HepG2 (cell line): ENCODE measurements around the gene MICALL2. TPM values are rescaled to one million over a fixed set of nuclear protein-coding genes. Genes with fewer than 3 reads are reported as not detected.

Source experiments
- ATF7 ChIP-seq, 2 experiments: fragments of 450-650 bp in 1 of 2; sonication (generic) in 1 of 2; formaldehyde crosslinking in 1 of 2; IDR thresholded peaks; 2 replicates each; pipeline versions ENCODE4 v1.4.0 to v1.6.1; 2016 to 2020; ENCODE audit warnings: antibody characterized with exemption in 1 of 2, mild to moderate bottlenecking in 1 of 2, missing genetic modification reagents in 1 of 2
- DNMT3B ChIP-seq: conservative IDR thresholded peaks from 2 replicates; pipeline ENCODE4 v1.6.1; 2016; ENCODE audit warnings: missing biosample characterization, control low read depth
- ETV6 ChIP-seq: sonication (generic); formaldehyde crosslinking; conservative IDR thresholded peaks from 2 replicates; pipeline ENCODE4 v1.4.0; 2020; ENCODE audit warnings: missing genetic modification reagents
- FOSL2 ChIP-seq: sonication (generic); formaldehyde crosslinking; IDR thresholded peaks from 2 replicates; pipeline ENCODE4 v1.4.0; 2020; ENCODE audit warnings: missing genetic modification reagents
- GABPB1 ChIP-seq: IDR thresholded peaks from 2 replicates; pipeline ENCODE4 v1.6.1; 2016; ENCODE audit warnings: mild to moderate bottlenecking, missing genetic modification reagents, moderate library complexity, missing compliant biosample characterization
- HNRNPH1 ChIP-seq: fragments of 200-400 bp; formaldehyde crosslinking; optimal IDR thresholded peaks from 2 replicates; pipeline ENCODE3; 2017; ENCODE audit warnings: mild to moderate bottlenecking, low read depth, low read length
- MAZ ChIP-seq, 2 experiments: sonication (generic) in 1 of 2; formaldehyde crosslinking in 1 of 2; IDR thresholded peaks; 2 replicates each; pipeline versions ENCODE4 v1.5.0 to v1.6.1; 2012 to 2020; ENCODE audit warnings: low read depth in 2 of 2, mild to moderate bottlenecking in 2 of 2, borderline replicate concordance in 1 of 2, improper control_type of control experiment in 1 of 2, low read length in 1 of 2, missing genetic modification reagents in 1 of 2, moderate library complexity in 1 of 2
- ZBTB33 ChIP-seq: sonication (generic); formaldehyde crosslinking; IDR thresholded peaks from 2 replicates; pipeline ENCODE4 v1.4.0; 2020; ENCODE audit warnings: missing genetic modification reagents
- ZNF225 ChIP-seq: sonication (generic); formaldehyde crosslinking; IDR thresholded peaks from 2 replicates; pipeline ENCODE4 v1.4.0; 2020; ENCODE audit warnings: mild to moderate bottlenecking, missing genetic modification reagents
- ZNF263 ChIP-seq: sonication (generic); formaldehyde crosslinking; IDR thresholded peaks from 2 replicates; pipeline ENCODE4 v1.4.0; 2020; ENCODE audit warnings: missing genetic modification reagents
- ZNF451 ChIP-seq: sonication (generic); formaldehyde crosslinking; IDR thresholded peaks from 2 replicates; pipeline ENCODE4 v1.5.0; 2020; ENCODE audit warnings: mild to moderate bottlenecking, missing genetic modification reagents
- ZNF792 ChIP-seq: IDR thresholded peaks from 2 replicates; pipeline ENCODE4 v1.6.1; 2016
- ZNF839 ChIP-seq: sonication (generic); formaldehyde crosslinking; IDR thresholded peaks from 2 replicates; pipeline ENCODE4 v1.4.0; 2020; ENCODE audit warnings: missing genetic modification reagents, mild to moderate bottlenecking, borderline replicate concordance
- polyA plus RNA-seq, 8 experiments: library from polyadenylated mRNA; depleted of rRNA in 3 of 8; stranded (reverse) in 7 of 8; unstranded in 1 of 8; fragments of >200 nt; fragmentation: Illumina TruSeq in 4 of 8; extraction: Trizol in 4 of 8; gene quantifications; 2 replicates each; pipeline versions ENCODE4 v1.2.1 to v1.2.3, GENCODE V29; 2011 to 2016; ENCODE audit warnings: low read depth in 4 of 8, missing spikeins in 1 of 8, mixed read lengths in 1 of 8; ENCODE audit not compliant: insufficient read depth in 1 of 8
- total RNA-seq, 5 experiments: library from RNA; depleted of rRNA; stranded (reverse); fragments of >200 nt; fragmentation: Illumina TruSeq; extraction: Trizol; gene quantifications; 2 replicates each; pipeline ENCODE4 v1.2.3, GENCODE V29; 2016; ENCODE audit warnings: low read depth in 1 of 5
- TF ChIP-seq, protein P1 (sequence below): sonication (generic); formaldehyde crosslinking; IDR thresholded peaks from 2 replicates; pipeline ENCODE4 v1.4.0; 2020; ENCODE audit warnings: mild to moderate bottlenecking, missing genetic modification reagents
- TF ChIP-seq, protein P2 (sequence below): sonication (generic); formaldehyde crosslinking; IDR thresholded peaks from 2 replicates; pipeline ENCODE4 v1.9.0; 2022; ENCODE audit warnings: low read depth, missing genetic modification reagents
- TF ChIP-seq, protein P3 (sequence below): sonication (generic); formaldehyde crosslinking; IDR thresholded peaks from 2 replicates; pipeline ENCODE4 v1.5.1; 2020; ENCODE audit warnings: mild to moderate bottlenecking, missing genetic modification reagents, moderate library complexity
- TF ChIP-seq, protein P4 (sequence below): sonication (generic); formaldehyde crosslinking; IDR thresholded peaks from 2 replicates; pipeline ENCODE4 v1.4.0; 2020; ENCODE audit warnings: mild to moderate bottlenecking, missing genetic modification reagents

MICALL2 gene
- total and polyA plus RNA-seq, 2 of the 13 experiments (the other 11 are each of a cell fraction or from before 2014, with no cell fraction given) = 5.8 to 12.4 TPM

- TF ChIP-seq ZNF225 (0 out of 2 replicates have a peak, but pooled peaks have one; percentile 21), FOSL2 (CRISPR knock-in tag) (0 out of 2 replicates have a peak, but pooled peaks have one; percentile 2), ZNF451 (CRISPR knock-in tag) (no peak), ZBTB33 (CRISPR knock-in tag) (peak; percentile 100), HNRNPH1 (no peak), ZNF792 (CRISPR knock-in tag) (no peak), ZNF263 (CRISPR knock-in tag) (peak; percentile 79), ZNF839 (peak; percentile 69; the same call in 1 of the 2 replicates), ATF7 (IDR thresholded peaks at IDR 0.05) (no peak), ATF7 (CRISPR knock-in tag; IDR thresholded peaks at IDR 0.05) (no peak), DNMT3B (CRISPR knock-in tag) (no peak), MAZ (IDR thresholded peaks at IDR 0.05; ENCODE audit: borderline replicate concordance, low read depth, low read length) (no peak), MAZ (CRISPR knock-in tag; IDR thresholded peaks at IDR 0.05; ENCODE audit: low read depth) (no peak), ETV6 (CRISPR knock-in tag) (no peak), GABPB1 (CRISPR knock-in tag) (0 out of 2 replicates have a peak, but pooled peaks have one; percentile 41)
- TF ChIP-seq, protein P1, sequence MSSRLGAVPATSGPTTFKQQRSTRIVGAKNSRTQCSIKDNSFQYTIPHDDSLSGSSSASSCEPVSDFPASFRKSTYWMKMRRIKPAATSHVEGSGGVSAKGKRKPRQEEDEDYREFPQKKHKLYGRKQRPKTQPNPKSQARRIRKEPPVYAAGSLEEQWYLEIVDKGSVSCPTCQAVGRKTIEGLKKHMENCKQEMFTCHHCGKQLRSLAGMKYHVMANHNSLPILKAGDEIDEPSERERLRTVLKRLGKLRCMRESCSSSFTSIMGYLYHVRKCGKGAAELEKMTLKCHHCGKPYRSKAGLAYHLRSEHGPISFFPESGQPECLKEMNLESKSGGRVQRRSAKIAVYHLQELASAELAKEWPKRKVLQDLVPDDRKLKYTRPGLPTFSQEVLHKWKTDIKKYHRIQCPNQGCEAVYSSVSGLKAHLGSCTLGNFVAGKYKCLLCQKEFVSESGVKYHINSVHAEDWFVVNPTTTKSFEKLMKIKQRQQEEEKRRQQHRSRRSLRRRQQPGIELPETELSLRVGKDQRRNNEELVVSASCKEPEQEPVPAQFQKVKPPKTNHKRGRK = 0 out of 2 replicates have a peak, but pooled peaks have one; percentile 49
- TF ChIP-seq, protein P2, sequence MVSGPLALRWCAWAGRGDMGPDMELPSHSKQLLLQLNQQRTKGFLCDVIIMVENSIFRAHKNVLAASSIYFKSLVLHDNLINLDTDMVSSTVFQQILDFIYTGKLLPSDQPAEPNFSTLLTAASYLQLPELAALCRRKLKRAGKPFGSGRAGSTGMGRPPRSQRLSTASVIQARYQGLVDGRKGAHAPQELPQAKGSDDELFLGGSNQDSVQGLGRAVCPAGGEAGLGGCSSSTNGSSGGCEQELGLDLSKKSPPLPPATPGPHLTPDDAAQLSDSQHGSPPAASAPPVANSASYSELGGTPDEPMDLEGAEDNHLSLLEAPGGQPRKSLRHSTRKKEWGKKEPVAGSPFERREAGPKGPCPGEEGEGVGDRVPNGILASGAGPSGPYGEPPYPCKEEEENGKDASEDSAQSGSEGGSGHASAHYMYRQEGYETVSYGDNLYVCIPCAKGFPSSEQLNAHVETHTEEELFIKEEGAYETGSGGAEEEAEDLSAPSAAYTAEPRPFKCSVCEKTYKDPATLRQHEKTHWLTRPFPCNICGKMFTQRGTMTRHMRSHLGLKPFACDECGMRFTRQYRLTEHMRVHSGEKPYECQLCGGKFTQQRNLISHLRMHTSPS = 0 out of 2 replicates have a peak, but pooled peaks have one; percentile 27
- TF ChIP-seq, protein P3, sequence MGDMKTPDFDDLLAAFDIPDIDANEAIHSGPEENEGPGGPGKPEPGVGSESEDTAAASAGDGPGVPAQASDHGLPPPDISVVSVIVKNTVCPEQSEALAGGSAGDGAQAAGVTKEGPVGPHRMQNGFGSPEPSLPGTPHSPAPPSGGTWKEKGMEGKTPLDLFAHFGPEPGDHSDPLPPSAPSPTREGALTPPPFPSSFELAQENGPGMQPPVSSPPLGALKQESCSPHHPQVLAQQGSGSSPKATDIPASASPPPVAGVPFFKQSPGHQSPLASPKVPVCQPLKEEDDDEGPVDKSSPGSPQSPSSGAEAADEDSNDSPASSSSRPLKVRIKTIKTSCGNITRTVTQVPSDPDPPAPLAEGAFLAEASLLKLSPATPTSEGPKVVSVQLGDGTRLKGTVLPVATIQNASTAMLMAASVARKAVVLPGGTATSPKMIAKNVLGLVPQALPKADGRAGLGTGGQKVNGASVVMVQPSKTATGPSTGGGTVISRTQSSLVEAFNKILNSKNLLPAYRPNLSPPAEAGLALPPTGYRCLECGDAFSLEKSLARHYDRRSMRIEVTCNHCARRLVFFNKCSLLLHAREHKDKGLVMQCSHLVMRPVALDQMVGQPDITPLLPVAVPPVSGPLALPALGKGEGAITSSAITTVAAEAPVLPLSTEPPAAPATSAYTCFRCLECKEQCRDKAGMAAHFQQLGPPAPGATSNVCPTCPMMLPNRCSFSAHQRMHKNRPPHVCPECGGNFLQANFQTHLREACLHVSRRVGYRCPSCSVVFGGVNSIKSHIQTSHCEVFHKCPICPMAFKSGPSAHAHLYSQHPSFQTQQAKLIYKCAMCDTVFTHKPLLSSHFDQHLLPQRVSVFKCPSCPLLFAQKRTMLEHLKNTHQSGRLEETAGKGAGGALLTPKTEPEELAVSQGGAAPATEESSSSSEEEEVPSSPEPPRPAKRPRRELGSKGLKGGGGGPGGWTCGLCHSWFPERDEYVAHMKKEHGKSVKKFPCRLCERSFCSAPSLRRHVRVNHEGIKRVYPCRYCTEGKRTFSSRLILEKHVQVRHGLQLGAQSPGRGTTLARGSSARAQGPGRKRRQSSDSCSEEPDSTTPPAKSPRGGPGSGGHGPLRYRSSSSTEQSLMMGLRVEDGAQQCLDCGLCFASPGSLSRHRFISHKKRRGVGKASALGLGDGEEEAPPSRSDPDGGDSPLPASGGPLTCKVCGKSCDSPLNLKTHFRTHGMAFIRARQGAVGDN (CRISPR knock-in tag) = peak; percentile 36; the same call in 1 of the 2 replicates
- TF ChIP-seq, protein P4, sequence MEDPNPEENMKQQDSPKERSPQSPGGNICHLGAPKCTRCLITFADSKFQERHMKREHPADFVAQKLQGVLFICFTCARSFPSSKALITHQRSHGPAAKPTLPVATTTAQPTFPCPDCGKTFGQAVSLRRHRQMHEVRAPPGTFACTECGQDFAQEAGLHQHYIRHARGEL (CRISPR knock-in tag) = no peak
These were observed 46.7 kb upstream of the MICALL2 start (continued) for GRCh38 chr7:1505731-1506550.
